BLaER1 treated with 17β-estradiol and CSF1 and Interleukin-3, amounts not matched to agents 10 nM and 100 nM (cell line): ENCODE results near the gene IRF6.

ENCODE experiments used
- H3K27ac ChIP-seq, 11 experiments: shearing (Covaris generic); formaldehyde crosslinking; 2 replicates each; pipeline ENCODE4 v1.8.1; 2022
- H3K27me3 ChIP-seq, 11 experiments: shearing (Covaris generic); formaldehyde crosslinking; 2 replicates each; pipeline ENCODE4 v1.8.1; 2022
- H3K36me3 ChIP-seq, 11 experiments: shearing (Covaris generic); formaldehyde crosslinking; 2 replicates each; pipeline ENCODE4 v1.8.1; 2022
- H3K4me1 ChIP-seq, 10 experiments: shearing (Covaris generic); formaldehyde crosslinking; 2 replicates each; pipeline ENCODE4 v1.8.1; 2022
- H3K4me2 ChIP-seq, 11 experiments: shearing (Covaris generic); formaldehyde crosslinking; 2 replicates each; pipeline ENCODE4 v1.8.1; 2022
- H3K4me3 ChIP-seq, 10 experiments: shearing (Covaris generic); formaldehyde crosslinking; 2 replicates each; pipeline ENCODE4 v1.8.1; 2022
- H3K9ac ChIP-seq, 11 experiments: shearing (Covaris generic); formaldehyde crosslinking; 2 replicates each; pipeline ENCODE4 v1.8.1; 2022
- H3K9me3 ChIP-seq, 11 experiments: shearing (Covaris generic); formaldehyde crosslinking; replicated peaks in 1 of 11; 2 replicates each; pipeline ENCODE4 v1.8.1; 2022
- H4K20me1 ChIP-seq, 11 experiments: shearing (Covaris generic); formaldehyde crosslinking; 2 replicates each; pipeline ENCODE4 v1.8.1; 2022
- Cebpa-rat ChIP-seq, 11 experiments: shearing (Covaris generic); IDR thresholded peaks; 2 replicates each; pipeline ENCODE4 v1.8.1; 2022

The IRF6 gene

GRCh38 chr1:209767096-209767495 lies 38.8 kb downstream of the IRF6 start:
- peaks cover 46 to 94% (median 68%) of the 10 kb centered on the region in 10 experiments for H3K4me1 ChIP-seq
- H3K4me2 ChIP-seq, result peak overlapping the region; percentile 80 to 99 (median 95)
- H3K27ac ChIP-seq, result peak overlapping the region in 10 of 11 experiments; percentile 76 to 96 (median 86); a peak in 17 of 22 replicates
- peaks cover 0 to 19% (median 0%) of the 10 kb centered on the region in 11 experiments; a peak in 7 of 22 replicates for H4K20me1 ChIP-seq
- no peaks in the 10 kb centered on the region for H3K27me3 ChIP-seq
- peak overlapping the region in 4 of 11 experiments; percentile 71 to 87 (median 83); a peak in 6 of 22 replicates for H3K9ac ChIP-seq
- no peak for TF ChIP-seq Cebpa-rat (IDR thresholded peaks at IDR 0.05)
- peak overlapping the region in 7 of 10 experiments; percentile 41 to 78 (median 68); a peak in 12 of 20 replicates for H3K4me3 ChIP-seq
- H3K36me3 ChIP-seq, result peaks cover 0 to 60% (median 45%) of the 10 kb centered on the region in 11 experiments; a peak in 18 of 22 replicates
- H3K9me3 ChIP-seq, result peaks cover 0 to 18% (median 0%) of the 10 kb centered on the region in 11 experiments; a peak in 1 of 22 replicates

- Histone ChIP-seq H3K4me2 (peak overlapping the region; percentile 7 to 99 (median 94); a peak in 20 of 22 replicates), H3K9me3 (peaks cover 0 to 18% (median 0%) of the 10 kb centered on the region in 11 experiments; a peak in 1 of 22 replicates), H3K9ac (no peak overlapping the region), H3K4me3 (0 out of 20 replicates have a peak overlapping the region, but pooled peaks of 1 of the 10 experiments have one; percentile 1), H3K36me3 (peaks cover 0 to 67% (median 52%) of the 10 kb centered on the region in 11 experiments; a peak in 18 of 22 replicates), H3K27ac (peak overlapping the region in 8 of 11 experiments; percentile 4 to 96 (median 40); a peak in 12 of 22 replicates), H3K4me1 (peaks cover 46 to 94% (median 70%) of the 10 kb centered on the region in 10 experiments), H4K20me1 (peaks cover 0 to 9% (median 0%) of the 10 kb centered on the region in 11 experiments; a peak in 7 of 22 replicates), H3K27me3 (no peaks in the 10 kb centered on the region)
- TF ChIP-seq Cebpa-rat (IDR thresholded peaks at IDR 0.05), result no peak
Observed at GRCh38 chr1:209766051-209766450, 39.9 kb downstream of the IRF6 start.

- no peak overlapping the region for H3K4me3 ChIP-seq
- H3K27me3 ChIP-seq, result no peaks in the 10 kb centered on the region
- no peak overlapping the region for H3K9ac ChIP-seq
- peaks cover 27 to 95% (median 63%) of the 10 kb centered on the region in 10 experiments for H3K4me1 ChIP-seq
- H4K20me1 ChIP-seq, result 0 out of 22 replicates have a peak, but pooled peaks cover 0 to 11% (median 0%) of the 10 kb centered on the region in 11 experiments
- no peak for TF ChIP-seq Cebpa-rat (IDR thresholded peaks at IDR 0.05)
- H3K9me3 ChIP-seq, result peaks cover 0 to 18% (median 0%) of the 10 kb centered on the region in 11 experiments; a peak in 1 of 22 replicates
- H3K27ac ChIP-seq, result no peak overlapping the region
- H3K4me2 ChIP-seq, result peak overlapping the region in 6 of 11 experiments; percentile 18 to 99 (median 96); a peak in 11 of 22 replicates
- H3K36me3 ChIP-seq, result peaks cover 0 to 78% (median 65%) of the 10 kb centered on the region in 11 experiments; a peak in 18 of 22 replicates
Observed at GRCh38 chr1:209761011-209761635, 44.8 kb downstream of the IRF6 start.

- Histone ChIP-seq H3K27ac (no peak overlapping the region), H3K9me3 (peaks cover 0 to 18% (median 0%) of the 10 kb centered on the region in 11 experiments; a peak in 1 of 22 replicates), H3K4me3 (peak overlapping the region in 2 of 10 experiments; percentile 53 to 65; a peak in 2 of 20 replicates), H3K4me2 (peak overlapping the region in 5 of 11 experiments; percentile 57 to 99 (median 96); a peak in 10 of 22 replicates), H3K27me3 (no peaks in the 10 kb centered on the region), H3K4me1 (peaks cover 37 to 97% (median 63%) of the 10 kb centered on the region in 10 experiments), H3K36me3 (peaks cover 0 to 68% (median 55%) of the 10 kb centered on the region in 11 experiments; a peak in 18 of 22 replicates), H4K20me1 (0 out of 22 replicates have a peak, but pooled peaks cover 0 to 11% (median 0%) of the 10 kb centered on the region in 11 experiments), H3K9ac (no peak overlapping the region)
- TF ChIP-seq Cebpa-rat (IDR thresholded peaks at IDR 0.05), result no peak
Observed at GRCh38 chr1:209759829-209760359, 46.0 kb downstream of the IRF6 start.

GRCh38 chr1:209758400-209758799 lies 47.5 kb downstream of the IRF6 start:
- Histone ChIP-seq H3K4me2 (peak overlapping the region; percentile 80 to 99 (median 95)), H3K9me3 (peaks cover 0 to 10% (median 0%) of the 10 kb centered on the region in 11 experiments; a peak in 1 of 22 replicates), H3K36me3 (peaks cover 0 to 53% (median 40%) of the 10 kb centered on the region in 11 experiments; a peak in 18 of 22 replicates), H3K27me3 (no peaks in the 10 kb centered on the region), H4K20me1 (0 out of 22 replicates have a peak, but pooled peaks cover 0 to 11% (median 0%) of the 10 kb centered on the region in 11 experiments), H3K4me3 (peak overlapping the region in 6 of 10 experiments; percentile 53 to 77 (median 66); a peak in 11 of 20 replicates), H3K27ac (peak overlapping the region in 5 of 11 experiments; percentile 4 to 48 (median 16); a peak in 7 of 22 replicates), H3K4me1 (peaks cover 40 to 92% (median 66%) of the 10 kb centered on the region in 10 experiments), H3K9ac (peak overlapping the region in 3 of 11 experiments; percentile 6 to 68 (median 61); a peak in 5 of 22 replicates)
- no peak for TF ChIP-seq Cebpa-rat (IDR thresholded peaks at IDR 0.05)

GRCh38 chr1:209756615-209757445 lies 49.1 kb downstream of the IRF6 start:
- Histone ChIP-seq H3K9me3 (no peaks in the 10 kb centered on the region), H3K4me2 (peak overlapping the region; percentile 80 to 99 (median 95)), H3K4me1 (peaks cover 42 to 88% (median 72%) of the 10 kb centered on the region in 10 experiments), H3K9ac (peak overlapping the region; percentile 32 to 85 (median 70)), H4K20me1 (0 out of 22 replicates have a peak, but pooled peaks cover 0 to 11% (median 0%) of the 10 kb centered on the region in 11 experiments), H3K27me3 (no peaks in the 10 kb centered on the region), H3K36me3 (peaks cover 0 to 37% (median 25%) of the 10 kb centered on the region in 11 experiments; a peak in 17 of 22 replicates), H3K27ac (peak overlapping the region; percentile 50 to 94 (median 86)), H3K4me3 (peak overlapping the region; percentile 28 to 77 (median 59); a peak in 19 of 20 replicates)
- TF ChIP-seq Cebpa-rat (IDR thresholded peaks at IDR 0.05), result no peak

- H3K4me3 ChIP-seq, result peak within 1 kb of the TSS; percentile 28 to 77 (median 59); a peak in 19 of 20 replicates
- 0 out of 22 replicates have a peak, but pooled peaks cover 0 to 11% (median 0%) of the 10 kb centered on the region in 11 experiments for H4K20me1 ChIP-seq
- H3K36me3 ChIP-seq, result peaks cover 0 to 30% (median 21%) of the 10 kb centered on the region in 11 experiments; a peak in 17 of 22 replicates
- peak within 1 kb of the TSS; percentile 50 to 94 (median 86) for H3K27ac ChIP-seq
- no peaks in the 10 kb centered on the region for H3K9me3 ChIP-seq
- peaks cover 49 to 88% (median 76%) of the 10 kb centered on the region in 10 experiments for H3K4me1 ChIP-seq
- H3K9ac ChIP-seq, result peak within 1 kb of the TSS; percentile 32 to 85 (median 70)
- peak within 1 kb of the TSS; percentile 80 to 99 (median 95) for H3K4me2 ChIP-seq
- no peaks in the 10 kb centered on the region for H3K27me3 ChIP-seq
- TF ChIP-seq Cebpa-rat (IDR thresholded peaks at IDR 0.05), result peak in 7 of 11 experiments; percentile 8 to 79 (median 52); a peak in 7 of 22 replicates
Observed at GRCh38 chr1:209755926-209756614, 49.9 kb downstream of the IRF6 start, which contains the start of gene TRAF3IP3. Gene TRAF3IP3, plus strand, starts transcription at chr1:209756053. Its CDS starts 3,987 bp downstream, at chr1:209760040.
